CD4-positive, alpha-beta T cell treated with Interferon alpha-2 for 1 hour (primary cell): ENCODE results near the gene GAPDH.

ENCODE experiments used
- DNase-seq, 2 donors: peaks; one replicate each; pipeline ENCODE4 v3.0.0-alpha.2; 2020 to 2022

GAPDH gene

DNA sequence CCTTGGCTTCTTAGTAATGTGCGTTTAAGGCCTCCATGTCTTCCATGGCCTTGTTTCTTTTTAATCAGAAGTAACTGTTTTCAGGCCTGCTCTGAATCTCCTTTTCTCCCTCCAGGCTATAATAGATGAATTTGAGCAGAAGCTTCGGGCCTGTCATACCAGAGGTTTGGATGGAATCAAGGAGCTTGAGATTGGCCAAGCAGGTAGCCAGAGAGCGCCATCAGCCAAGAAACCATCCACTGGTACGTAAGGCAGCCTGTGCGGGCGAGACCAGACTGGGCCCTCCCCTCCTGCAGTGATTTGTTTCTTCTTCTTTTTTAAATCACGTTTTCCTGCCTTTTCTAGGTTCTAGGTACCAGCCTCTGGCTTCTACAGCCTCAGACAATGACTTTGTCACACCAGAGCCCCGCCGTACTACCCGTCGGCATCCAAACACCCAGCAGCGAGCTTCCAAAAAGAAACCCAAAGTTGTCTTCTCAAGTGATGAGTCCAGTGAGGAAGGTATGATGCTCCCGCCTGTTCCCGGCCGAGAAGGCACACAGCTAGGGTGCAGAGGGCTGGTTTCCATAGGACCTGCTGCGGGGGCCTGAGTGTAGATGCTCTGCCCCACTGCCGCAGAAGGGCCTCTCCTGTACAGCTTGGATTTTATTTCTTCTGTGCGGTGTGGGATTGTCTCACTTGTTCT, 3.6 kb upstream of the GAPDH start:
- no peak for DNase-seq

DNA sequence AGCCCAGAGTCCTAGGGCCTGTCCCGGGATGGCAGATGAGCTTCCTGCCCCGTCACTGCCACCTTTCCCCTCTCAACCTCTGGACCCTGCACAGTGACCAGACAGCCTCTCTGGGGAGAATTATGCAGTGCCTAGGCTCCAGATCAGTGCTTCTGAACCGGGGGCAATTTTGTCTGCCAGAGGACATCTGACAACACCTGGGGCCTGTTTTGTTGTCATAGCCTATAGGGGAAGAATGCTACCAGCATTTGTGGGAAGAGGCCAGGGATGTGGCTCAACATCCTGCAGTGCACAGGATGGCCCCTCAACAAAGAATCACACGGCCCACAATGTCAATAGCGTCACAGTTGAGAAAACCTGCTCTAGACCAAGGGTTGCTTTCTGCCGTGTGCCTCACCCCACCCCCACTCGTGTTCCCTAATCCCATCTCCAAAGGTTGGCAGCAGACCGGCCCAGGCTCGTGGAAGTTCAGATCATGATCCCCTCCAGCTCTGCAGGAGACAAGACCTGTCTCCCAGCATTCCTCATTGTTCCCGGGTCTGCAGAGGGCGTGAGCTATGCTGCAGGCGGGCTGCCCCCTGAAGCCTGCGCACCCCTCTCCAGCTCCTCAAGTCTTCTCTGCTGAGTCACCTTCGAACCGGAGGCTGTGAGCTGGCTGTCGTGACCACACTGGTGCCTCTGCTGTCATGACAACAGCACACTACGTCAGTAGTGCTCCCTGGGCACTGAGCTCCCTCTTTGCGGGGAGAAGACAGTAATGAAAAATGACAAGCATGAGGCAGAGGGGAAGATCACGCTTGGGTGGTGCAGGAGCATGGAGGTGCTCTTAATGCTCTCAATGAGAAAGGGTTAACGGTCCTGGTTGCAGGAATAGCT, 2.0 kb upstream of the GAPDH start:
- peak; percentile 73 to 82 for DNase-seq

DNA sequence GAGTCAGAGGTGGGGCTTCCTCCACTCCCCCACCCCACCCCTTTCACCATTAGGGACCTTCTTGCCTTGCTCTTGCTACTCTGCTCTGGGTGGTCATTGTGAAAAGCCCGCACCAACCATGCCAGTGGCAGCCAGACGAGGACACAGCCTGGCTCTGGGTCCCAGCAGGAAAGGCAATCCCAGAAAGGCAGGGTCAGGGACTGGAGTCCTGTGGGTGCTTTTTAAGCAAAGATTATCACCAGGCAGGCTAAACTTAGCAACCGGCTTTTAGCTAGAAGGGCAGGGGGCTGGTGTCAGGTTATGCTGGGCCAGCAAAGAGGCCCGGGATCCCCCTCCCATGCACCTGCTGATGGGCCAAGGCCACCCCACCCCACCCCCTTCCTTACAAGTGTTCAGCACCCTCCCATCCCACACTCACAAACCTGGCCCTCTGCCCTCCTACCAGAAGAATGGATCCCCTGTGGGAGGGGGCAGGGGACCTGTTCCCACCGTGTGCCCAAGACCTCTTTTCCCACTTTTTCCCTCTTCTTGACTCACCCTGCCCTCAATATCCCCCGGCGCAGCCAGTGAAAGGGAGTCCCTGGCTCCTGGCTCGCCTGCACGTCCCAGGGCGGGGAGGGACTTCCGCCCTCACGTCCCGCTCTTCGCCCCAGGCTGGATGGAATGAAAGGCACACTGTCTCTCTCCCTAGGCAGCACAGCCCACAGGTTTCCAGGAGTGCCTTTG, 1.2 kb upstream of the GAPDH start:
- peak in 1 of 2 donors; percentile 17 for DNase-seq

DNA sequence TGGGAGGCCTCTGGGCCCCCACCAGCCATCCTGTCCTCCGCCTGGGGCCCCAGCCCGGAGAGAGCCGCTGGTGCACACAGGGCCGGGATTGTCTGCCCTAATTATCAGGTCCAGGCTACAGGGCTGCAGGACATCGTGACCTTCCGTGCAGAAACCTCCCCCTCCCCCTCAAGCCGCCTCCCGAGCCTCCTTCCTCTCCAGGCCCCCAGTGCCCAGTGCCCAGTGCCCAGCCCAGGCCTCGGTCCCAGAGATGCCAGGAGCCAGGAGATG, 729 bp upstream of the GAPDH start:
- no peak for DNase-seq

DNA sequence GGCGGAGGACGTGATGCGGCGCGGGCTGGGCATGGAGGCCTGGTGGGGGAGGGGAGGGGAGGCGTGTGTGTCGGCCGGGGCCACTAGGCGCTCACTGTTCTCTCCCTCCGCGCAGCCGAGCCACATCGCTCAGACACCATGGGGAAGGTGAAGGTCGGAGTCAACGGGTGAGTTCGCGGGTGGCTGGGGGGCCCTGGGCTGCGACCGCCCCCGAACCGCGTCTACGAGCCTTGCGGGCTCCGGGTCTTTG, 303 bp downstream of the GAPDH start:
- no peak for DNase-seq

DNA sequence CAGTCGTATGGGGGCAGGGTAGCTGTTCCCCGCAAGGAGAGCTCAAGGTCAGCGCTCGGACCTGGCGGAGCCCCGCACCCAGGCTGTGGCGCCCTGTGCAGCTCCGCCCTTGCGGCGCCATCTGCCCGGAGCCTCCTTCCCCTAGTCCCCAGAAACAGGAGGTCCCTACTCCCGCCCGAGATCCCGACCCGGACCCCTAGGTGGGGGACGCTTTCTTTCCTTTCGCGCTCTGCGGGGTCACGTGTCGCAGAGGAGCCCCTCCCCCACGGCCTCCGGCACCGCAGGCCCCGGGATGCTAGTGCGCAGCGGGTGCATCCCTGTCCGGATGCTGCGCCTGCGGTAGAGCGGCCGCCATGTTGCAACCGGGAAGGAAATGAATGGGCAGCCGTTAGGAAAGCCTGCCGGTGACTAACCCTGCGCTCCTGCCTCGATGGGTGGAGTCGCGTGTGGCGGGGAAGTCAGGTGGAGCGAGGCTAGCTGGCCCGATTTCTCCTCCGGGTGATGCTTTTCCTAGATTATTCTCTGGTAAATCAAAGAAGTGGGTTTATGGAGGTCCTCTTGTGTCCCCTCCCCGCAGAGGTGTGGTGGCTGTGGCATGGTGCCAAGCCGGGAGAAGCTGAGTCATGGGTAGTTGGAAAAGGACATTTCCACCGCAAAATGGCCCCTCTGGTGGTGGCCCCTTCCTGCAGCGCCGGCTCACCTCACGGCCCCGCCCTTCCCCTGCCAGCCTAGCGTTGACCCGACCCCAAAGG, 804 bp downstream of the GAPDH start:
- peak; percentile 75 to 77 for DNase-seq

DNA sequence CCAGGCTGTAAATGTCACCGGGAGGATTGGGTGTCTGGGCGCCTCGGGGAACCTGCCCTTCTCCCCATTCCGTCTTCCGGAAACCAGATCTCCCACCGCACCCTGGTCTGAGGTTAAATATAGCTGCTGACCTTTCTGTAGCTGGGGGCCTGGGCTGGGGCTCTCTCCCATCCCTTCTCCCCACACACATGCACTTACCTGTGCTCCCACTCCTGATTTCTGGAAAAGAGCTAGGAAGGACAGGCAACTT, 1.3 kb downstream of the GAPDH start:
- no peak for DNase-seq

DNA sequence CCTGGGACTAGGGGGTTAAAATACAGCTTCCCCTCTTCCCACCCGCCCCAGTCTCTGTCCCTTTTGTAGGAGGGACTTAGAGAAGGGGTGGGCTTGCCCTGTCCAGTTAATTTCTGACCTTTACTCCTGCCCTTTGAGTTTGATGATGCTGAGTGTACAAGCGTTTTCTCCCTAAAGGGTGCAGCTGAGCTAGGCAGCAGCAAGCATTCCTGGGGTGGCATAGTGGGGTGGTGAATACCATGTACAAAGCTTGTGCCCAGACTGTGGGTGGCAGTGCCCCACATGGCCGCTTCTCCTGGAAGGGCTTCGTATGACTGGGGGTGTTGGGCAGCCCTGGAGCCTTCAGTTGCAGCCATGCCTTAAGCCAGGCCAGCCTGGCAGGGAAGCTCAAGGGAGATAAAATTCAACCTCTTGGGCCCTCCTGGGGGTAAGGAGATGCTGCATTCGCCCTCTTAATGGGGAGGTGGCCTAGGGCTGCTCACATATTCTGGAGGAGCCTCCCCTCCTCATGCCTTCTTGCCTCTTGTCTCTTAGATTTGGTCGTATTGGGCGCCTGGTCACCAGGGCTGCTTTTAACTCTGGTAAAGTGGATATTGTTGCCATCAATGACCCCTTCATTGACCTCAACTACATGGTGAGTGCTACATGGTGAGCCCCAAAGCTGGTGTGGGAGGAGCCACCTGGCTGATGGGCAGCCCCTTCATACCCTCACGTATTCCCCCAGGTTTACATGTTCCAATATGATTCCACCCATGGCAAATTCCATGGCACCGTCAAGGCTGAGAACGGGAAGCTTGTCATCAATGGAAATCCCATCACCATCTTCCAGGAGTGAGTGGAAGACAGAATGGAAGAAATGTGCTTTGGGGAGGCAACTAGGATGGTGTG, 1.9 kb downstream of the GAPDH start:
- DNase-seq = no peak

DNA sequence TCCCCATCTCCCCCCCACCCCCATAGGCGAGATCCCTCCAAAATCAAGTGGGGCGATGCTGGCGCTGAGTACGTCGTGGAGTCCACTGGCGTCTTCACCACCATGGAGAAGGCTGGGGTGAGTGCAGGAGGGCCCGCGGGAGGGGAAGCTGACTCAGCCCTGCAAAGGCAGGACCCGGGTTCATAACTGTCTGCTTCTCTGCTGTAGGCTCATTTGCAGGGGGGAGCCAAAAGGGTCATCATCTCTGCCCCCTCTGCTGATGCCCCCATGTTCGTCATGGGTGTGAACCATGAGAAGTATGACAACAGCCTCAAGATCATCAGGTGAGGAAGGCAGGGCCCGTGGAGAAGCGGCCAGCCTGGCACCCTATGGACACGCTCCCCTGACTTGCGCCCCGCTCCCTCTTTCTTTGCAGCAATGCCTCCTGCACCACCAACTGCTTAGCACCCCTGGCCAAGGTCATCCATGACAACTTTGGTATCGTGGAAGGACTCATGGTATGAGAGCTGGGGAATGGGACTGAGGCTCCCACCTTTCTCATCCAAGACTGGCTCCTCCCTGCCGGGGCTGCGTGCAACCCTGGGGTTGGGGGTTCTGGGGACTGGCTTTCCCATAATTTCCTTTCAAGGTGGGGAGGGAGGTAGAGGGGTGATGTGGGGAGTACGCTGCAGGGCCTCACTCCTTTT, 2.7 kb downstream of the GAPDH start:
- peak in 1 of 2 donors; percentile 10 for DNase-seq

DNA sequence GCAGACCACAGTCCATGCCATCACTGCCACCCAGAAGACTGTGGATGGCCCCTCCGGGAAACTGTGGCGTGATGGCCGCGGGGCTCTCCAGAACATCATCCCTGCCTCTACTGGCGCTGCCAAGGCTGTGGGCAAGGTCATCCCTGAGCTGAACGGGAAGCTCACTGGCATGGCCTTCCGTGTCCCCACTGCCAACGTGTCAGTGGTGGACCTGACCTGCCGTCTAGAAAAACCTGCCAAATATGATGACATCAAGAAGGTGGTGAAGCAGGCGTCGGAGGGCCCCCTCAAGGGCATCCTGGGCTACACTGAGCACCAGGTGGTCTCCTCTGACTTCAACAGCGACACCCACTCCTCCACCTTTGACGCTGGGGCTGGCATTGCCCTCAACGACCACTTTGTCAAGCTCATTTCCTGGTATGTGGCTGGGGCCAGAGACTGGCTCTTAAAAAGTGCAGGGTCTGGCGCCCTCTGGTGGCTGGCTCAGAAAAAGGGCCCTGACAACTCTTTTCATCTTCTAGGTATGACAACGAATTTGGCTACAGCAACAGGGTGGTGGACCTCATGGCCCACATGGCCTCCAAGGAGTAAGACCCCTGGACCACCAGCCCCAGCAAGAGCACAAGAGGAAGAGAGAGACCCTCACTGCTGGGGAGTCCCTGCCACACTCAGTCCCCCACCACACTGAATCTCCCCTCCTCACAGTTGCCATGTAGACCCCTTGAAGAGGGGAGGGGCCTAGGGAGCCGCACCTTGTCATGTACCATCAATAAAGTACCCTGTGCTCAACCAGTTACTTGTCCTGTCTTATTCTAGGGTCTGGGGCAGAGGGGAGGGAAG, 3.5 kb downstream of the GAPDH start:
- DNase-seq = peak; percentile 83 to 89

DNA sequence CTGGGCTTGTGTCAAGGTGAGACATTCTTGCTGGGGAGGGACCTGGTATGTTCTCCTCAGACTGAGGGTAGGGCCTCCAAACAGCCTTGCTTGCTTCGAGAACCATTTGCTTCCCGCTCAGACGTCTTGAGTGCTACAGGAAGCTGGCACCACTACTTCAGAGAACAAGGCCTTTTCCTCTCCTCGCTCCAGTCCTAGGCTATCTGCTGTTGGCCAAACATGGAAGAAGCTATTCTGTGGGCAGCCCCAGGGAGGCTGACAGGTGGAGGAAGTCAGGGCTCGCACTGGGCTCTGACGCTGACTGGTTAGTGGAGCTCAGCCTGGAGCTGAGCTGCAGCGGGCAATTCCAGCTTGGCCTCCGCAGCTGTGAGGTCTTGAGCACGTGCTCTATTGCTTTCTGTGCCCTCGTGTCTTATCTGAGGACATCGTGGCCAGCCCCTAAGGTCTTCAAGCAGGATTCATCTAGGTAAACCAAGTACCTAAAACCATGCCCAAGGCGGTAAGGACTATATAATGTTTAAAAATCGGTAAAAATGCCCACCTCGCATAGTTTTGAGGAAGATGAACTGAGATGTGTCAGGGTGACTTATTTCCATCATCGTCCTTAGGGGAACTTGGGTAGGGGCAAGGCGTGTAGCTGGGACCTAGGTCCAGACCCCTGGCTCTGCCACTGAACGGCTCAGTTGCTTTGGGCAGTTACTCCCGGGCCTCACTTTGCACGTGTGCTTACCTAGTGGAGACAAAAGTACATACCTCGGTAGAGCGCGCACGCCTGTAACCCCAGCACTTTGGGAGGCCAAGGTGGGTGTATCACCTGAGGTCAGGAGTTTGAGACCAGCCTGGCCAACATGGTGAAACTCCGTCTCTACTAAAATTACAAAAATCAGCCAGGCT, 4.3 kb downstream of the GAPDH start:
- peak in 1 of 2 donors; percentile 10 for DNase-seq

DNA sequence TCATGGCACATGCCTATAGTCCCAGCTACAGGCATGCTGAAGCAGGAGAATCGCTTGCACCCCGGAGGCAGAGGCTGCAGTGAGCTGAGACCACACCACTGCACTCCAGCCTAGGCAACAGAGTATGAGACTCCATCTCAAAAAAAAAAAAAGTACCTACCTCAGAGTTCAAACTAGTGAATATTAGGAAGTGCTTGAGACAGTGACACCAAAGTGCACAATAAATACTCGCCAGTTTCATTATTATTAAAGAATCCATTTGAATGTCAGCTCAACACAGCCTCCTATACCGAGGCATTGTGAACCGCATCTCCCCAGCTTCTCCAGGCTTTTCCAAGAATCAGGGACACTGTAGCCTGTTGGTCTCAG, 5.0 kb downstream of the GAPDH start:
- DNase-seq = no peak

DNA sequence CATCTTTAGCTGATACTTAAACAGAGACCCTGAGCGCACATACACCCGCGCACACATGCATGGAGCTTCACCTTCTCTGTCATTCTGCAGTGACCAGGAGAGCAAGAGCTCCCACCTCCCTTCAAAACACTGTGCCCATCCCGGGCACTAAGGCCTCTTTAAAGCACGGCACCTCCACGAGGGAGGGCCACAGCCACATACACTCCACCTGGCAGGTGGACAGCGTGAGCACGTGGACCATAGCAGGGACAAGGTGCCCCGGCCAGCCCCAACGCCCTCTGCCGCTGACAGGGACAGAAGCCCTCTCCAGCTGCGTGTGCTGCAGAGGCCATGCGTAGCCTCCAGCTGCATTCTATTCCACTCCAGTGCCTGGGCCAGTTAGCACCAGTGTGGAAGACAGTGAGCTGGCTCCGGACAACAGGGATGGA, 5.4 kb downstream of the GAPDH start:
- no peak for DNase-seq

DNA sequence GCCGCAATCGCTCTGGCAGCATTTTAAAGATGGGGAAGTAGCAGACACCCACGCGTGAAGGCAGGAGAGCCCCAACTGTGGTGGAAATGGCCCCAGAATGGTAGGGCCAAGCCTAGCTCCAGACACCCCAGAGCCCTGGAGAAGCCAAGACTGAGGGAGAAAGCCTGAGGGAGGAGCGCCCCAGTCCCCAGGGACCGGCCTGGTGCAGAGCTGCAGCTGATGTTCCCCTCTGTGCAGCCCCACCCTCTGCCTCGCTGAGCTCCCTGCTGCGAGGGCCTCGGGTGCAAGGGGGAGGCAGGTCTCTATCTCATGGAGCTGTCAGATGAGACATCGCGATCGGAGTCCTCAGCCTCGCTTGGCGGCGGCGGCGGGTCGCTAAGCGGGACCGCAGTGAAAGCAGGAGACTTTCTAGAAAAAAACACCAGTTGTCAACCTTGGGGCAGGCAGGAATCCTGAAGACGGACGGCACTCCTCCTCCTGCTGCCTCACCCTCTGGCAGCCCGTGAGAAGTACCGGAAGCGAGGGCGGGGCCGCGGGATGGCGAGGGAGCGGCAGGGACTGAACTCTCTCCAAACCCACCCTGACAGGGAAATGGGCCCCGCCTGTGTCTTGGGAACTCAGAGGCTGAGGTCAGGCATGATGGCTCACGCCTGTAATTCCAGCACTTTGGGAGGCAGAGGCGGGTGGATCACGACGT, 6.0 kb downstream of the GAPDH start:
- peak in 1 of 2 donors; percentile 45 for DNase-seq

DNA sequence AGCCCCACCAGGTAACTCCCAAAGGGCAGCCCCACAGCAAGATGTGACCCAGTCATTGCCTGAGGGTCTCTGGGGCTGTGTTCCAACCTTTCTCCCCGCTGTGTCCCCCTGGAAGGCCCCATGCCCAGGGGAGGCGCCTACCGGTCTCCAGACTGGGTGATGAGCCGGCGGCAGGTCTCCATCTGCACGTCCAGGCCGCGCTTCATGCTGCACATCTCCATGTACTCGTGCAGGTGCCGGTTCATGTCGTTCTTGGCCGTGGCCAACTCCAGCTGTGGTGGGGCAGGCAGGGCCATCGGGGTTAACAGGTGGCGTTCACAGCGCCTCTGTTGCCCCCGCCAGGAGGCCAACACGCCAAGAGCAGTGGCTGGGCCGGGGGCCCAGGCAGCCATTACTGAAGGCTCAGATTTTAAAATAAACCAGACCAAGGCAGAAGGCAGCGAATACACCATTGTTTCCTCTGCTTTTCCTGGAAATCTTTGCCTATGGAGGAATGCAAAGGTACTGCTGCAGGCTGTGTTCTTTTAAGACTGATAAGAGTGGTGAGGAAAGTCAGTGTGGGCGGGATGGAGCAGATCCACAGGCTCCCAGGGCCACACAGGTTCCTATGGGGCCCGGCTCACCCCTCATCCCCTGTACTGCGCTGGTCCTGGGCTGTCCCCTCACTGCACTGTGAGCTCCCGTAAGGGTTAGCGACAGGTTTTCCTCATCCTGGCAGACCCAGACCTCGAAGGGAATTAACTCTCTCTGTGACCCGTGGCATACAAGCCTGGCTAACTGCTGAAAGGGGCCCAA, 7.3 kb downstream of the GAPDH start:
- DNase-seq = no peak

DNA sequence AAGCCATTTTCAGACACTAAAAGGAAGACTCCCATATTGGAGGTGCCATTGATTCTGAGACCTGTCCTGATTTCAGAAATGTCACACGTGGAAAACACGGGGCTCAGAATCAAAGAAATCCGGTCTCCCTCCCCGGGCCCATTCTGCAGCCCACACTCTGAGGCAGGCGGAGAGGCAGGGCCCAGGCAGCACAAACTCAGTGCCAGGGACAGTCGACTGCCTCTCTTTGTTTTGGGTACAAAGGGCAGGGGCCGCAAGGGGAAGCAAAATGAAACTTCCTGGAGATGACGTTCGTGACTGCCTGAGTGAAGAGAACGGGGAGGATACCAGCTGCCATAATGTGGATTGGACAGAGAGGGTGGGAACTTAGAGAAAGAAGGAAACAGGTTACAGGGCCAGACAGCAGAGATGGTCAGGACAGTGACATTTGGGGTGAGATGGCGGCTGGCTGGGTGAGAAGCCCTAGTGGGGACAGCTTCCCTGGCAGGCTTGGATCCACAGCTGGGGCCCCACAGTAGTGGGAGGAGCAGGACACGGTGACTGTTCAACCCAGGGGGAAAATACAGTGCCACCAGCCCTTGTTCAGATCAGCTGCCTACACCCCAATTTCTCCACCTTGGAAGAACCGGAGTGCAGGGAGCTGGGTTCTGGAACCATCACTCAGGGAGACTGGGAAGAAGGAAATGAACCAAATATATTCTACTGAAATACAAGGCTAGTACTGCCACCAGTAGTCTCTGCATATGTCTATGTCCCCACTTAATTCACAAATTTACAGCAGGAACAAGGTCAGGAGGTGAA, 8.1 kb downstream of the GAPDH start:
- DNase-seq = peak in 1 of 2 donors; percentile 28

DNA sequence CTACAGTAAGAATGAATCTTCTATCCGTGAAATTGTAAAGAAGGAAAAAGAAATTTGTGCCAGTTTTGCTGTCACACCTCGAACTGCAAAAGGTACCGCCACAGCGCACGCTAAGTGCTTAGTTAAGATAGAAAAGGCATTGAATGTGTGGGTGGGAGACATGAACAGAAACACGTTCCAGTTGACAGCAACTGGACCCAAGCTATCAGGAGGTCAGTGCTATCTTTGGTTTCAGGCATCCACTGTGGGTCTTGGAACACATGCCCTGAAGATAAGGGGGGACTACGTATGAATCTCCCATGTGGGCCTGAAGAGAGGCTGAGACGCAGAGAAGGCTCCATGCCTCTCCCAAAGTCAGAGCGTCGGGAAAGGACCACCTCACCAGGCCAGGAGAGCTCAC, 11.7 kb downstream of the GAPDH start:
- DNase-seq = no peak

DNA sequence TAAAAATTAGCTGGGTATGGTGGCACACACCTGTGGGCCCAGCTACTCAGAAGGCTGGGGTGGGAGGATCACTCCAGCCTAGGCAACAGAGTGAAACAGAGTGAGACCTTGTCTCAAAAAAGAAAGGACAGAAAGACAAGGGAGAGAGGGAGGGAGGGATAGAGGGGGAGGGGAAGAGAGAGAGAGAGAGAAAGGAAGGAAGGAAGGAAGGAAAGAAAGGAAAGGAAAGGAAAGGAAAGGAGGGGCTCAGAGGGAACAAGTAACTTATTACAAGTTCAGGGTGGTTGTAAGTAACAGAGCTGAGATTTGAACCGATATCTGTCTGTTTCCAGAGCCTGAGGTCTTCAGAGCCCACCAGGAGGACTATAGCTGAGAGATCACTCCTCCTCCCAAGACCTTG, 13.2 kb downstream of the GAPDH start:
- no peak for DNase-seq
